NCI-H69 (cell line): Measurements from ENCODE around the gene SIPA1L3.
A peak's percentile ranks its signal among the peaks of the same experiment; 100 is the strongest.

Experiments used
- DNase-seq: peaks from one replicate; lab custom pipeline; 2025; lab: John Stamatoyannopoulos, UW

The SIPA1L3 gene

GRCh38 chr19:38107129-38107528 is 200.1 kb downstream of the SIPA1L3 start:
- no peak for DNase-seq

- no peak for DNase-seq
Observed at GRCh38 chr19:38111898-38112297, 204.9 kb downstream of the SIPA1L3 start.

- DNase-seq, result no peak
Observed at GRCh38 chr19:38114651-38115050, 207.6 kb downstream of the SIPA1L3 start.

DNA sequence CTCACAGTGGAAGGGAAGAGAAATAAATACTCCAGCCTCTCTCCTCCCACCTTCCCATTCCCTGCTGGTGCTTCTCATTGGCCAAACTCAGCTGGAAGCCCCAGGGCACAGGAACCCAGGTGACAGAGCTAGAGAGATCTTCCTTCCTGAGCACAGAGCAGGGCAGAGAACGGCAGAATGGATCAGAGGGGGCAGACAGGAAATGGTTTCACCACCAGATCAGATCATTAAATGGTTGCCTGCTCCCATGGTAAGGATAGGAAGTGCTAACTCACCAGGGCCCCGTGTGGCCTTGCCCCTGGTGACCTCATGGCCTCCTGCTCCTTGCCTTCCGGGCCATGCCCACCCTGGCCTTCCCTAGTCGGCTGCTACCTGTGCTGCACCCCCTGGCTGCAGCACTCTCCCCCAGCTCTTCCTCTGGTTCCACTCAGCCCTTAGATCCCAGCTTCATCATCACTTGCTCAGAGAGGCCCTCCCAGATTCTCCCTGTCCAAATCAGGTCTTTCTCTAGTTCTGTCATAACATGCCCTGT is 208.3 kb downstream of the SIPA1L3 start:
- DNase-seq, result peak; percentile 16

- DNase-seq, result no peak
Observed at GRCh38 chr19:38118176-38118575, 211.2 kb downstream of the SIPA1L3 start.

- no peak for DNase-seq
Observed at GRCh38 chr19:38120471-38121025, 213.5 kb downstream of the SIPA1L3 start.

- DNase-seq, result peak; percentile 31
Observed at GRCh38 chr19:38122402-38123093, 215.5 kb downstream of the SIPA1L3 start.

DNA sequence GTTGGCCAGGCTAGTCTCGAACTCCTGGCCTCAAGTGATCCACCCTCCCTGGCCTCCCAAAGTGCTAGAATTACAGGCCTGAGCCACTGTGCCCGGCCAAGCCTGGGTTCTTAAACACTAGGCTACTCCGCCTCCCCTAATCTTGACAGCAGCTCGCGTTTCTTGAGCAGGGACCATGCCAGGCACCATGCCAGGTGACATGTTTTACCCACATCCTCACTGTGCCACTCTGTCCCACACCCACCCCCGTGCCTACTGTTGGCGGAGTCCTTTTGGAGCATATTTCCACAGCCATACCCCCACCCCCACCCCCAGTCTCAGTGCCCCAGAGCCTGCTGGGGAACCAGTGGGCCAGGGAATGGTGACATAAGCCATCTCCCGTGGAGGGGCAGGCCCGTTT is 218.2 kb downstream of the SIPA1L3 start:
- DNase-seq, result no peak

GRCh38 chr19:38130399-38130798 is 223.4 kb downstream of the SIPA1L3 start:
- DNase-seq, result no peak

DNA sequence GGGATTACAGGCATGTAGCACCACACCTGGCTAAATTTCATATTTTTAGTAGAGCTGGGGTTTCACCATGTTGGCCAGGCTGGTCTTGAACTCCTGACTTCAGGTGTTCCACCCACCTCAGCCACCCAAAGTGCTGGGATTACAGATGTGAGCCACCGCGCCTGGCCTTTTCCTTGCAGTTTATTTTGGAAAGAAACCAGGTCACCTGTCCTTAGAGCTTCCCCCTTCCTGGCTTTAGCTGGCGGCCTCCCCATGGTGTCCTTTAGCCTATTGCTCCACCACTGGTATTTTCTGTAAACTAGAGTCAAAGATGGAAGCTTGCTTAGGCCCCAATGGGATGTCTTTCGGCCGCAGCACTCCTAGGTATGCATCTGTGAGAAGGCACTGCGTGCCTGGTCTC is 225.8 kb downstream of the SIPA1L3 start:
- DNase-seq, result peak; percentile 6

DNA sequence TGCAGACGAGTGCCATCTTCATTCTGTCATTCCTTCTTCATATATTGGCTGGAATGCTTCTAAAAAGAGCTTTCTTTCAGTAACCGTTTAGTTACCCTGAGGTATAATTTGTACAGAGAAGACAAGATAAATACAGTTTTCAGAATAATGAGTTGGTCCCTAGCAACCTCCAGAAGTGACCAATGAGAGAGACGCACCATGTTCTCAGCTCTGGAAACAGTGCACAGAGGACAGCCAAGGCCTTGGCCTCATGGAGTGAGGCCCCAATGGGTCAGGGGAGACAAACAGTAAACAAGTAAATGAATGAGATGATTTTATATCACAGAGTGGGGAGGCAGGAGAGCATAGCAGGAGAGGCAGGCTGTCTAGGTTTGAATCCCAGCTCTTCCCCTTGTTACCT is 226.3 kb downstream of the SIPA1L3 start:
- DNase-seq, result peak; percentile 8

GRCh38 chr19:38134540-38135149 is 227.6 kb downstream of the SIPA1L3 start:
- DNase-seq, result peak; percentile 55

- peak; percentile 10 for DNase-seq
Observed at GRCh38 chr19:38135150-38135998, 228.4 kb downstream of the SIPA1L3 start.

DNA sequence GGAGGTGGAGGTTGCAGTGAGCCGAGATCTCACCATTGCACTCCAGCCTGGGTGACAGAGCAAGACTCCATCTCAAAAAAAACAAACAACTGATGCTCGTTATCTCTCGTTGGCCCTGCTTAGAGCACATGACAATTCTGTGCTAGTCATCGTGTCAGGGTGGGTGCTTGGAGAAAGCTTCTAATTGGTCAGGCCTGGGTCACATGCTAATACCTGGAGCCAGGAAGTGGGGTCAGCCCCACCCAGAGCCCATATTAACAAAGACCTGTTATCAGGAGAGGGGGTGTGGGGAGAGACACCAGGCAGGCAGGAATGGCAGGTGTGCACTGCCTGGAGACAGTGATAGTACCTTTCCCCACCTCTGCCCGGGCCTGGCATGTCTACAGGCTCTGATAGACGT is 232.1 kb downstream of the SIPA1L3 start:
- peak; percentile 39 for DNase-seq

DNA sequence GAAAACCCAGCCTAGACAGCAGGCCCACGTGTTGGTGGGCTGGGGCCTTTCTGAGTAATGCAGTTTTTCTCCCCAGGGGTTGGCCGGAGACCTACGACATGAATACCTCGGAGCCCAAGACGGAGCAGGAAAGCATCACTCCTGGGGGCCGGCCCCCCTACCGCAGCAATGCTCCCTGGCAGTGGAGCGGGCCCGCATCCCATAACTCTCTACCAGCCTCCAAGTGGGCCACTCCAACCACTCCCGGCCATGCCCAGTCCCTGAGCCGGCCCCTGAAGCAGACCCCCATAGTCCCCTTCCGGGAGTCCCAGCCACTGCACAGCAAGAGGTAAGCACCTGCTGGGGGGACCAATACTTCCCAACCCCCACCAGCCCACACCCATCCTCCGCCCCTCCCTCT is 234.1 kb downstream of the SIPA1L3 start:
- no peak for DNase-seq

- DNase-seq, result peak; percentile 84
Observed at GRCh38 chr19:38142176-38143035, 235.4 kb downstream of the SIPA1L3 start.

- peak; percentile 22 for DNase-seq
Observed at GRCh38 chr19:38143847-38144246, 236.8 kb downstream of the SIPA1L3 start.

DNA sequence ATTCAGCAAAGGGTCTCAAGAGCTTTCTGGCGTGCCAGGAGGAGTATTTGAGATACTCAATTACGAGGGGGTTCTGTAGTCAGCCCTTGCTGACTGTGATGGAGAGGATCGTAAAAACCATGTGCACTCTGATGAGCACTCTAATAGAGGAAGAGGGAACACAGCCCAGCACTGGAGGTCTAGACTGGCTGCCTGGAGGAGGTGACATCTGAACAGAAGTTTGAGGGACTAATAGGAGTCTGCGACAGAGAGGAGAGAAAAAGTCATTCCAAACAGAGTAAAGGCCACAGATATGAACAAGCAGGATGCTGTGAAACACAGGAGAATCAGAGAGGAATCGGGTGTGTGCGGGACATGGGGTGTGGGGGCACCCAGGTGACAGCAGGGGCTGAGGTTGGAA is 237.7 kb downstream of the SIPA1L3 start:
- DNase-seq, result no peak

GRCh38 chr19:38145623-38146022 is 238.6 kb downstream of the SIPA1L3 start:
- DNase-seq, result no peak

GRCh38 chr19:38148337-38148736 is 241.3 kb downstream of the SIPA1L3 start:
- DNase-seq, result no peak

DNA sequence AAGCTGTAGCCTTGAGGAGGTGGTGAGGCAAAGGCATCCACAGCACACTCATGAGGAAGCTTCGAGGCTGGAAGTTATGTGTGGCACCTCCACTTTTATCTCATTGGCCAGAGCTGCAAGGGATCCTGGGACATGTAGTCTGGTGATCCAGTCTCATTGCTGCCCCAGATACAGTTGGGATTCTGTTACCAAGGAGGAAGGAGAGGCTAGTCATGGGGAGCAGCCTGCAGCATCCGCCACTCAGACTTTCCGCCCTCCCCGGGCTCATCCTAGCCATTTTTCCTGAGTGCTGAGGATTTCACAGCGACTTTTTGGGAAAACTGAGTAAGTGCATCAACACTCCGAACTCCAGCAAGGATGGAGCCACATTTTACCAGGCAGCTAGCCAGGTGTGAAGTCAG is 242.7 kb downstream of the SIPA1L3 start:
- no peak for DNase-seq
